ENCODE measurements around the gene BICRA. TPM values are rescaled to one million over a fixed set of nuclear protein-coding genes. Genes with fewer than 3 reads are reported as not detected.

BICRA gene
- total RNA-seq, 1 experiment from 2014 or later, result 29.3 TPM

DNA sequence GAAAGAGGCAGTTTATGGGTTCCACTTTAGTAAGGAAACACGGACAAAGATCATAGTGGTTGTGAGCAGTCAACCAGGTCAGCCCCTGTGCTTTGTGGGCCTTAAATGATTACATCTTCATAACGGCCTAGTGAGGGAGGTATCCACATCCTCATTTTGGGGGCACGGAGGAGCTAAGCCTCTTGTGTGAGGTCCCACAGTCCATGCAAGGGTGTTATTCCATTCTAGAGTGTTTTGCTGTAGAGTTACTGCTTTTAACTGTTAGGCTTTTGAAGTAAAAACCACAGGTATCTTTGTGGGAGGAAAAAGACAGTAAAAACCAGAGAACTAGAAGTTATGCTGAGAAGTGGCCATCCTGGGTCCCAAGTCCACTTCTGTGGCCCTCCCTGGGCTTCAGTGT lies 140.4 kb downstream of the BICRA start:
- Histone ChIP-seq H4K5ac (ENCODE audit: insufficient read length, low read depth, low read length) (no peak overlapping the region), H4K20me1 (ENCODE audit: control insufficient read depth, insufficient read depth, insufficient read length) (no peaks in the 10 kb centered on the region), H3T11ph (ENCODE audit: low read length) (no peak overlapping the region), H3K79me1 (ENCODE audit: insufficient read depth, low read depth, low read length, poor library complexity, severe bottlenecking) (peaks cover 3% of the 10 kb centered on the region), H3K79me2 (ENCODE audit: insufficient read depth, low read length) (peaks cover 6% of the 10 kb centered on the region; the same call in 1 of the 2 replicates), H2BK5ac (ENCODE audit: insufficient read length, low read length) (no peak overlapping the region), H3K4ac (ENCODE audit: low read depth, low read length) (no peak overlapping the region), H3K4me2 (ENCODE audit: insufficient read depth, insufficient read length, low read length) (no peak overlapping the region), H3K27me3 (ENCODE audit: insufficient read depth, low read length) (no peaks in the 10 kb centered on the region), H3K23ac (ENCODE audit: insufficient read length, low read depth, low read length) (no peak overlapping the region), H2BK15ac (ENCODE audit: low read depth, low read length) (no peak overlapping the region), H3K9me3 (ENCODE audit: control insufficient read depth, low read depth, low read length) (no peaks in the 10 kb centered on the region), H2BK20ac (ENCODE audit: low read depth, low read length, poor library complexity, severe bottlenecking) (no peak overlapping the region), H2BK120ac (ENCODE audit: low read depth, low read length, poor library complexity, severe bottlenecking) (no peak overlapping the region), H4K91ac (ENCODE audit: insufficient read length, low read depth, low read length) (no peak overlapping the region), H3K9ac (ENCODE audit: extremely low read depth, insufficient read length, low read length) (no peak overlapping the region), H4K8ac (replicated peaks; ENCODE audit: insufficient read length, low read depth, low read length) (no peak overlapping the region), H3K18ac (ENCODE audit: insufficient read length, low read depth, low read length) (no peak overlapping the region), H3K4me1 (ENCODE audit: insufficient read depth, low read length) (no peaks in the 10 kb centered on the region), H2AFZ (ENCODE audit: low read length) (no peak overlapping the region), H3K23me2 (ENCODE audit: insufficient read length, low read depth, low read length, poor library complexity, severe bottlenecking) (no peaks in the 10 kb centered on the region), H2AK5ac (ENCODE audit: insufficient read length, low read length) (no peak overlapping the region), H3K56ac (ENCODE audit: insufficient read length, low read depth, low read length) (no peak overlapping the region), H2BK12ac (ENCODE audit: insufficient read length, low read depth, low read length) (no peak overlapping the region), H3K27ac (ENCODE audit: insufficient read length, low read depth, low read length) (no peak overlapping the region), H3K14ac (ENCODE audit: insufficient read depth, low read length) (no peak overlapping the region)
- no peak overlapping the region; a peak in 1 of 5 replicates for H3K4me3 Mint-ChIP-seq
- peaks cover 2% of the 10 kb centered on the region; the same call in 1 of the 2 replicates for H3K27me3 Mint-ChIP-seq (ENCODE audit: low read depth)
- H3K36me3 Mint-ChIP-seq (ENCODE audit: insufficient read depth in 1 of 3, low read depth in 3 of 3), result peaks cover 49 to 74% (median 72%) of the 10 kb centered on the region in 3 experiments
- no peak for DNase-seq
- no CpG with 5 or more reads among the region's 3 CpGs for WGBS (ENCODE audit: extremely low coverage, insufficient read length, low lambda C conversion rate)
- peak overlapping the region in 1 of 3 experiments; percentile 30; a peak in 1 of 7 replicates for H3K27ac Mint-ChIP-seq
- peaks cover 7 to 12% of the 10 kb centered on the region in 2 experiments; a peak in 3 of 4 replicates for H3K4me1 Mint-ChIP-seq
- TF ChIP-seq, protein P1, sequence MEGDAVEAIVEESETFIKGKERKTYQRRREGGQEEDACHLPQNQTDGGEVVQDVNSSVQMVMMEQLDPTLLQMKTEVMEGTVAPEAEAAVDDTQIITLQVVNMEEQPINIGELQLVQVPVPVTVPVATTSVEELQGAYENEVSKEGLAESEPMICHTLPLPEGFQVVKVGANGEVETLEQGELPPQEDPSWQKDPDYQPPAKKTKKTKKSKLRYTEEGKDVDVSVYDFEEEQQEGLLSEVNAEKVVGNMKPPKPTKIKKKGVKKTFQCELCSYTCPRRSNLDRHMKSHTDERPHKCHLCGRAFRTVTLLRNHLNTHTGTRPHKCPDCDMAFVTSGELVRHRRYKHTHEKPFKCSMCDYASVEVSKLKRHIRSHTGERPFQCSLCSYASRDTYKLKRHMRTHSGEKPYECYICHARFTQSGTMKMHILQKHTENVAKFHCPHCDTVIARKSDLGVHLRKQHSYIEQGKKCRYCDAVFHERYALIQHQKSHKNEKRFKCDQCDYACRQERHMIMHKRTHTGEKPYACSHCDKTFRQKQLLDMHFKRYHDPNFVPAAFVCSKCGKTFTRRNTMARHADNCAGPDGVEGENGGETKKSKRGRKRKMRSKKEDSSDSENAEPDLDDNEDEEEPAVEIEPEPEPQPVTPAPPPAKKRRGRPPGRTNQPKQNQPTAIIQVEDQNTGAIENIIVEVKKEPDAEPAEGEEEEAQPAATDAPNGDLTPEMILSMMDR (conservative IDR thresholded peaks at IDR 0.05), result no peak
- H3K9me3 Mint-ChIP-seq, result no peaks in the 10 kb centered on the region

All from H9 (cell line).